ENCODE results near the gene SPATA25. TPM values are rescaled to one million over a fixed set of nuclear protein-coding genes. Genes with fewer than 3 reads are reported as not detected.

The SPATA25 gene
- total and polyA plus RNA-seq, 2 donors (not counting 1 experiment from before 2014, with no cell fraction given) = 0.19 to 3.6 TPM

DNA sequence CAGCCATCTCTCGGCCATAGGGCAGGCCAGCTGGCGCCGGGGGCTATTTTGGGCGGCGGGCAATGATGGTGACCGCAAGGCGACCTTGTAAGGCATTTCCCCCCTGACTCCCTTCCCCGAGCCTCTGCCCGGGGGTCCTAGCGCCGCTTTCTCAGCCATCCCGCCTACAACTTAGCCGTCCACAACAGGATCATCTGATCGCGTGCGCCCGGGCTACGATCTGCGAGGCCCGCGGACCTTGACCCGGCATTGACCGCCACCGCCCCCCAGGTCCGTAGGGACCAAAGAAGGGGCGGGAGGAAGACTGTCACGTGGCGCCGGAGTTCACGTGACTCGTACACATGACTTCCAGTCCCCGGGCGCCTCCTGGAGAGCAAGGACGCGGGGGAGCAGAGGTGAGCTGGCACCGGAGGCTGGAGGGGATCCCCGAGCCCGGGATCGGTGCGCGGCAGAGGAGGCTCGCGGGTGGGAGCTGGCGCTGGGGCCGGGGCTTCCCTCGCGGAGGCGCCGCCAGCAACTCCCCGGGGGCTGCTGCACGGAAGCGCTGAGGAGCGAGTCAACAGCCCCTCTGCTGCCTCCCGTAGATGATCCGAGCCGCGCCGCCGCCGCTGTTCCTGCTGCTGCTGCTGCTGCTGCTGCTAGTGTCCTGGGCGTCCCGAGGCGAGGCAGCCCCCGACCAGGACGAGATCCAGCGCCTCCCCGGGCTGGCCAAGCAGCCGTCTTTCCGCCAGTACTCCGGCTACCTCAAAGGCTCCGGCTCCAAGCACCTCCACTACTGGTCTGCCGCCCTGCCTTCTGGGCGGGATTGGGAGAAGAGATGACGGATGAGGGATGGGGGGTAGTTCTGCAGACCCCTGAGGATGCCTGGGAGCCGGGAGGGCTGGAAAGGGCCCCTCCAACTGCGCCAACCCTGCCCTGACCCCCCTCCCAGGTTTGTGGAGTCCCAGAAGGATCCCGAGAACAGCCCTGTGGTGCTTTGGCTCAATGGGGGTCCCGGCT is 3.9 kb upstream of the SPATA25 start, which contains the start of the genes CTSA and NEURL2:
Gene CTSA (plus strand): TSS at position 351 of the 999 bp plus-strand sequence. CDS start 234 bp downstream, at position 585.
Gene NEURL2 (minus strand): TSS at position 224 of the 999 bp plus-strand sequence. CDS start 217 bp downstream, at position 7.
- no peaks in the 10 kb centered on the region for H4K20me1 ChIP-seq (ENCODE audit: control insufficient read depth, extremely low read depth, insufficient read depth, low read length)
- peak within 1 kb of the TSS; percentile 76 for H3K9ac ChIP-seq (ENCODE audit: insufficient read depth, low read length)
- H3K9me3 ChIP-seq (ENCODE audit: control insufficient read depth, insufficient read depth, low read depth, low read length) = no peaks in the 10 kb centered on the region
- peaks cover 11% of the 10 kb centered on the region for H3K79me2 ChIP-seq (ENCODE audit: control insufficient read depth, insufficient read depth, low read length)
- H2AFZ ChIP-seq (ENCODE audit: low read length) = peak within 1 kb of the TSS; percentile 50
- H3K4me1 ChIP-seq (ENCODE audit: control insufficient read depth, extremely low read depth, insufficient read depth, low read length) = peaks cover 8% of the 10 kb centered on the region
- peak within 1 kb of the TSS; percentile 77 to 97 (median 84) for H3K4me3 ChIP-seq (replicated peaks in 1 of 4; ENCODE audit: control extremely low read depth in 1 of 4, insufficient read depth in 1 of 4, low read depth in 3 of 4, low read length in 4 of 4)
- no peaks in the 10 kb centered on the region for H3K27me3 ChIP-seq (ENCODE audit: control insufficient read depth, insufficient read depth, low read length)
- peak within 1 kb of the TSS; percentile 96 for H3K4me2 ChIP-seq (ENCODE audit: extremely low read depth, insufficient read depth, low read length)
- H3K36me3 ChIP-seq (ENCODE audit: control insufficient read depth, insufficient read depth, low read length) = peaks cover 22% of the 10 kb centered on the region
- peak within 1 kb of the TSS; percentile 78 for H3K27ac ChIP-seq (ENCODE audit: insufficient read depth, low read length)
- no peak for TF ChIP-seq EZH2 (IDR thresholded peaks at IDR 0.05; ENCODE audit: low read length, missing control alignments)
- TF ChIP-seq, protein P1, sequence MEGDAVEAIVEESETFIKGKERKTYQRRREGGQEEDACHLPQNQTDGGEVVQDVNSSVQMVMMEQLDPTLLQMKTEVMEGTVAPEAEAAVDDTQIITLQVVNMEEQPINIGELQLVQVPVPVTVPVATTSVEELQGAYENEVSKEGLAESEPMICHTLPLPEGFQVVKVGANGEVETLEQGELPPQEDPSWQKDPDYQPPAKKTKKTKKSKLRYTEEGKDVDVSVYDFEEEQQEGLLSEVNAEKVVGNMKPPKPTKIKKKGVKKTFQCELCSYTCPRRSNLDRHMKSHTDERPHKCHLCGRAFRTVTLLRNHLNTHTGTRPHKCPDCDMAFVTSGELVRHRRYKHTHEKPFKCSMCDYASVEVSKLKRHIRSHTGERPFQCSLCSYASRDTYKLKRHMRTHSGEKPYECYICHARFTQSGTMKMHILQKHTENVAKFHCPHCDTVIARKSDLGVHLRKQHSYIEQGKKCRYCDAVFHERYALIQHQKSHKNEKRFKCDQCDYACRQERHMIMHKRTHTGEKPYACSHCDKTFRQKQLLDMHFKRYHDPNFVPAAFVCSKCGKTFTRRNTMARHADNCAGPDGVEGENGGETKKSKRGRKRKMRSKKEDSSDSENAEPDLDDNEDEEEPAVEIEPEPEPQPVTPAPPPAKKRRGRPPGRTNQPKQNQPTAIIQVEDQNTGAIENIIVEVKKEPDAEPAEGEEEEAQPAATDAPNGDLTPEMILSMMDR (conservative IDR thresholded peaks at IDR 0.05 in 1 of 2, IDR thresholded peaks at IDR 0.05 in 1 of 2; ENCODE audit: low read depth in 1 of 2, low read length in 2 of 2) = no peak
- peak; percentile 88 to 95 for DNase-seq (ENCODE audit: low read depth in 2 of 2)

DNA sequence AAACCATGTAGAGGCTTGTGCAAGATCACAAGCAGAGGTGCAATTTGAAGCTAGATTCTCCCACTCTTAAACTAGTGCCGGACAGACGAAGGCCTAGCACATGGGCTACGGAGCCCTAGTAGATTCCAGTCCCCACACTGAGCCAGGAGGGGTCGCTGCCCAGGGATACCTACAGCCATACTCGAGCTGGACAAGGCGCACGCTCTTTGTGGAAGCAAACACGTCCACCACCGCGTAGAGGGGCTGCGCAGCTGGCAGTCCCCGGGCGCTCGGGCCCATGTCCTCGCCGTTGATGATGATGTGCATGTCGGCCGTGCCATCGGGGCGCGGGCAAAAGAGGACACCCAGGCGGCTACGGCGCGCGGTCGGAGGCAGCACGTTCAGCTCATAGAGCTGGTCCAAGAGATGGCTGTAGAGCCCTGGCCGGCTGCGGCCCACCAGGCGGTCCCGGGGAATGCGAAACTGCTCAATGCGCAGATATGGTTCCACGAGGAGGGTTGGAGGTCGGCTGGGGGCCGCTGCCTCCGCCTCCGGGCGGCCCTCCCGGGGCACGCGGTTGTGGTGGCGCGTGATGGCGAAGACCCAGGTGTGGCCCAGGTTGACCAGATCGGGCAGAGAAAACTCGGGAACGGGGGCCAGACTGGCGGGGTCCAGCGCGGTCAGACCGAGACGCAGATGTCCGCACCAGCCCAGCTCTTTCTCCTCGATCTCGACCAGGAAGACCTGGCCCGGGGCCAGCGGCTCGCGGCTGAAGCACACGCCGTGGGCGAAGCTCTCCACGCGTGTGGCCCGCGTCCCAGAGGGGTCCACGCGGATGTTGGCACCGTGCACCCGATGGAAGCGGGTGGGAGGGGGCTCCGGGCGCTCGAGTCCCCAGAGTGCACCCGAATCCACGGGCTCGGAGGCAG is 2.9 kb upstream of the SPATA25 start:
- peak; percentile 81 to 85 for DNase-seq (ENCODE audit: low read depth in 2 of 2)
- H2AFZ ChIP-seq (ENCODE audit: low read length) = peak overlapping the region; percentile 50
- no peaks in the 10 kb centered on the region for H3K27me3 ChIP-seq (ENCODE audit: control insufficient read depth, insufficient read depth, low read length)
- no peaks in the 10 kb centered on the region for H3K9me3 ChIP-seq (ENCODE audit: control insufficient read depth, insufficient read depth, low read depth, low read length)
- H3K9ac ChIP-seq (ENCODE audit: insufficient read depth, low read length) = peak overlapping the region; percentile 76
- no peaks in the 10 kb centered on the region for H4K20me1 ChIP-seq (ENCODE audit: control insufficient read depth, extremely low read depth, insufficient read depth, low read length)
- H3K4me1 ChIP-seq (ENCODE audit: control insufficient read depth, extremely low read depth, insufficient read depth, low read length) = peaks cover 8% of the 10 kb centered on the region
- peak overlapping the region; percentile 78 for H3K27ac ChIP-seq (ENCODE audit: insufficient read depth, low read length)
- H3K79me2 ChIP-seq (ENCODE audit: control insufficient read depth, insufficient read depth, low read length) = peaks cover 11% of the 10 kb centered on the region
- H3K4me3 ChIP-seq (replicated peaks in 1 of 4; ENCODE audit: control extremely low read depth in 1 of 4, insufficient read depth in 1 of 4, low read depth in 3 of 4, low read length in 4 of 4) = peak overlapping the region; percentile 77 to 97 (median 84)
- H3K36me3 ChIP-seq (ENCODE audit: control insufficient read depth, insufficient read depth, low read length) = peaks cover 17% of the 10 kb centered on the region
- TF ChIP-seq EZH2 (IDR thresholded peaks at IDR 0.05; ENCODE audit: low read length, missing control alignments) = no peak
- TF ChIP-seq, protein P1 (conservative IDR thresholded peaks at IDR 0.05 in 1 of 2, IDR thresholded peaks at IDR 0.05 in 1 of 2; ENCODE audit: low read depth in 1 of 2, low read length in 2 of 2) = peak; percentile 62 to 79
- peak overlapping the region; percentile 96 for H3K4me2 ChIP-seq (ENCODE audit: extremely low read depth, insufficient read depth, low read length)
